Left ventricle myocardium inferior (tissue), 1 donor: Measurements from ENCODE around the gene PRR20C. TPM values are rescaled to one million over a fixed set of nuclear protein-coding genes. Genes with fewer than 3 reads are reported as not detected.
"Not testable (repeated sequence)": the region's sequence is repeated elsewhere in the genome, so short reads cannot be mapped to it uniquely, and the experiment has no call there.

Experiments
- DNase-seq: peaks from one replicate; pipeline ENCODE4 v3.0.0-alpha.2; 2020
- H3K27ac ChIP-seq: fragments of 200-600 bp; replicated peaks from 2 replicates; pipeline ENCODE4 v1.8.0; 2021
- H3K27me3 ChIP-seq: fragments of 200-600 bp; 2 replicates; pipeline ENCODE4 v1.8.0; 2021; ENCODE audit warnings: low read depth
- H3K36me3 ChIP-seq: fragments of 200-600 bp; 2 replicates; pipeline ENCODE4 v1.8.0; 2021
- H3K4me1 ChIP-seq: fragments of 200-600 bp; 2 replicates; pipeline ENCODE4 v1.8.0; 2021
- H3K4me3 ChIP-seq: fragments of 200-600 bp; 2 replicates; pipeline ENCODE4 v1.8.0; 2021; ENCODE audit warnings: mild to moderate bottlenecking, moderate library complexity
- H3K9me3 ChIP-seq: fragments of 200-600 bp; replicated peaks from 2 replicates; pipeline ENCODE4 v1.8.0; 2021
- CTCF ChIP-seq: fragments of 200-600 bp; IDR thresholded peaks from 2 replicates; pipeline ENCODE4 v1.8.0; 2021; ENCODE audit warnings: antibody characterized with exemption, mild to moderate bottlenecking, borderline replicate concordance
- intact Hi-C: fragments of 100-400 bp; cut with micrococcal nuclease; formaldehyde crosslinking; loops from one replicate; pipeline ENCODE4 v1.11.0; 2022
- total RNA-seq: library from RNA; stranded (reverse); fragmentation: NEBNext Ultra II Directional; extraction: Animal tissue kit (Norgen Biotek cat#: 25700); gene quantifications from one replicate; pipeline ENCODE4 v1.2.1, GENCODE V29; 2021
- donor health status: DM: no; HTN: yes; CAD: no; lungs with severe emphysema.

The PRR20C gene
- total RNA-seq, 1 donor from 2014 or later = not detected

GRCh38 chr13:57138988-57139387 lies 14.9 kb upstream of the PRR20C start:
- intact Hi-C loops = no loop called here
- Histone ChIP-seq H3K36me3 (no peaks in the 10 kb centered on the region), H3K27me3 (no peaks in the 10 kb centered on the region), H3K9me3 (no peaks in the 10 kb centered on the region), H3K4me1 (no peaks in the 10 kb centered on the region), H3K4me3 (no peak overlapping the region), H3K27ac (no peak overlapping the region)
- DNase-seq = no peak
- TF ChIP-seq CTCF = no peak

- H3K36me3 ChIP-seq, H3K4me3 ChIP-seq, H3K9me3 ChIP-seq, H3K27ac ChIP-seq, H3K4me1 ChIP-seq, intact Hi-C loops, DNase-seq, H3K27me3 ChIP-seq: not testable (repeated sequence)
Observed at GRCh38 chr13:57139781-57140180, 14.1 kb upstream of the PRR20C start.

GRCh38 chr13:57140235-57140968 lies 13.5 kb upstream of the PRR20C start, which contains the start of gene PRR20A:
TSS of gene PRR20A (plus strand) at chr13:57140918. CDS start at chr13:57141305, 387 bp downstream.
- H3K27ac ChIP-seq, DNase-seq, H3K4me3 ChIP-seq, H3K9me3 ChIP-seq, H3K36me3 ChIP-seq, H3K27me3 ChIP-seq, H3K4me1 ChIP-seq, intact Hi-C loops: not testable (repeated sequence)

GRCh38 chr13:57147188-57147587 lies 6.7 kb upstream of the PRR20C start, which contains the start of gene PRR20B:
TSS of gene PRR20B (plus strand) at chr13:57147488. CDS start at chr13:57147875, 387 bp downstream.
- intact Hi-C loops, H3K9me3 ChIP-seq, DNase-seq, H3K27ac ChIP-seq, H3K36me3 ChIP-seq, H3K4me3 ChIP-seq, H3K27me3 ChIP-seq, H3K4me1 ChIP-seq: not testable (repeated sequence)

- H3K9me3 ChIP-seq, intact Hi-C loops, H3K4me1 ChIP-seq, H3K27me3 ChIP-seq, H3K27ac ChIP-seq, H3K4me3 ChIP-seq, H3K36me3 ChIP-seq, DNase-seq: not testable (repeated sequence)
Observed at GRCh38 chr13:57148106-57148505, 5.8 kb upstream of the PRR20C start.

- not testable (repeated sequence) for H3K27me3 ChIP-seq
Observed at GRCh38 chr13:57160332-57160731, 6.5 kb downstream of the PRR20C start, which contains the start of gene PRR20D. TSS of gene PRR20D (plus strand) at chr13:57160632. CDS start at chr13:57161019, 387 bp downstream.

GRCh38 chr13:57166897-57167296 lies 13.0 kb downstream of the PRR20C start, which contains the start of gene PRR20E:
TSS of gene PRR20E (plus strand) at chr13:57167197. CDS start at chr13:57167584, 387 bp downstream.
- H3K4me3 ChIP-seq, intact Hi-C loops, H3K27ac ChIP-seq, H3K36me3 ChIP-seq, DNase-seq, H3K27me3 ChIP-seq, H3K9me3 ChIP-seq, H3K4me1 ChIP-seq: not testable (repeated sequence)

More at GRCh38 chr13:57160332-57160731, 6.5 kb downstream of the PRR20C start, which contains the start of gene PRR20D:
- H3K9me3 ChIP-seq, H3K27ac ChIP-seq, DNase-seq, intact Hi-C loops, H3K4me1 ChIP-seq, H3K36me3 ChIP-seq, H3K4me3 ChIP-seq: not testable (repeated sequence)

GRCh38 chr13:57191667-57192066 lies 37.8 kb downstream of the PRR20C start:
- Histone ChIP-seq H3K36me3 (no peaks in the 10 kb centered on the region), H3K4me1 (no peaks in the 10 kb centered on the region), H3K27ac (no peak overlapping the region), H3K9me3 (peaks cover 21% of the 10 kb centered on the region), H3K27me3 (no peaks in the 10 kb centered on the region), H3K4me3 (no peak overlapping the region)
- DNase-seq = no peak
- no peak for TF ChIP-seq CTCF
- intact Hi-C loops = no loop called here

Other genes starting within 250 kb of the PRR20C start
- gene PRR20A, start 13.1 kb upstream of the PRR20C start, total RNA-seq = not detected
- gene PRR20B, start 6.6 kb upstream of the PRR20C start, total RNA-seq = not detected
- gene PRR20D, start 6.6 kb downstream of the PRR20C start, total RNA-seq = not detected
- gene PRR20E, start 13.1 kb downstream of the PRR20C start, total RNA-seq = not detected